ENCODE results near the gene SHC3. TPM values are rescaled to one million over a fixed set of nuclear protein-coding genes. Genes with fewer than 3 reads are reported as not detected.

Gene SHC3
- total RNA-seq, 1 donor from 2014 or later = 0.85 TPM

DNA sequence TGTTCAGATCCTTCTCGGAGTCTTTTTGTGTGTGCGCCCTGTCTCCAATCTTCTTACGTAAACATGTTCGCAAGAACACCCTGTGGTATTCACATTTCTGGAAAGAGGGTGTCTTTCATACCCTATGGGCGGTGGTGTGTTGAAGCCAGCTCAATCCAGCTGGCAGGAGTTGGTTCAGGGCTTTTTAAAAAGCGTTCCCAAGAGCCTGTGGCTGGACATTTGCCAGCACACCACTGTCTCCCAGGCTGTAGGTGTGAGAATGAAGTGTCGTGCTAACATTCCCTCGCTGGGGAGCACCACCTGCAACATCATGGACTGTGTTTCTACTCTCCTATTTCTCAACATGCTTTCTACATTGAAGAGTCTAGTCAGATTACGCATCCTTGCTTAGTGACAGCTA is 135.6 kb downstream of the SHC3 start:
- TF ChIP-seq, protein P1, sequence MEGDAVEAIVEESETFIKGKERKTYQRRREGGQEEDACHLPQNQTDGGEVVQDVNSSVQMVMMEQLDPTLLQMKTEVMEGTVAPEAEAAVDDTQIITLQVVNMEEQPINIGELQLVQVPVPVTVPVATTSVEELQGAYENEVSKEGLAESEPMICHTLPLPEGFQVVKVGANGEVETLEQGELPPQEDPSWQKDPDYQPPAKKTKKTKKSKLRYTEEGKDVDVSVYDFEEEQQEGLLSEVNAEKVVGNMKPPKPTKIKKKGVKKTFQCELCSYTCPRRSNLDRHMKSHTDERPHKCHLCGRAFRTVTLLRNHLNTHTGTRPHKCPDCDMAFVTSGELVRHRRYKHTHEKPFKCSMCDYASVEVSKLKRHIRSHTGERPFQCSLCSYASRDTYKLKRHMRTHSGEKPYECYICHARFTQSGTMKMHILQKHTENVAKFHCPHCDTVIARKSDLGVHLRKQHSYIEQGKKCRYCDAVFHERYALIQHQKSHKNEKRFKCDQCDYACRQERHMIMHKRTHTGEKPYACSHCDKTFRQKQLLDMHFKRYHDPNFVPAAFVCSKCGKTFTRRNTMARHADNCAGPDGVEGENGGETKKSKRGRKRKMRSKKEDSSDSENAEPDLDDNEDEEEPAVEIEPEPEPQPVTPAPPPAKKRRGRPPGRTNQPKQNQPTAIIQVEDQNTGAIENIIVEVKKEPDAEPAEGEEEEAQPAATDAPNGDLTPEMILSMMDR (IDR thresholded peaks at IDR 0.05) = no peak
- DNase-seq (ENCODE audit: low spot score in 2 of 2) = no peak
- Histone ChIP-seq H3K4me1 (no peaks in the 10 kb centered on the region), H3K27me3 (no peaks in the 10 kb centered on the region), H3K9me3 (no peaks in the 10 kb centered on the region), H3K27ac (no peak overlapping the region), H3K4me3 (no peak overlapping the region), H3K36me3 (no peaks in the 10 kb centered on the region)
- intact Hi-C loops (cut with DNase I) = no loop called here

GRCh38 chr9:89039664-89040063 is 139.0 kb downstream of the SHC3 start:
- DNase-seq (ENCODE audit: low spot score in 2 of 2) = no peak
- TF ChIP-seq, protein P1 (IDR thresholded peaks at IDR 0.05) = no peak

DNA sequence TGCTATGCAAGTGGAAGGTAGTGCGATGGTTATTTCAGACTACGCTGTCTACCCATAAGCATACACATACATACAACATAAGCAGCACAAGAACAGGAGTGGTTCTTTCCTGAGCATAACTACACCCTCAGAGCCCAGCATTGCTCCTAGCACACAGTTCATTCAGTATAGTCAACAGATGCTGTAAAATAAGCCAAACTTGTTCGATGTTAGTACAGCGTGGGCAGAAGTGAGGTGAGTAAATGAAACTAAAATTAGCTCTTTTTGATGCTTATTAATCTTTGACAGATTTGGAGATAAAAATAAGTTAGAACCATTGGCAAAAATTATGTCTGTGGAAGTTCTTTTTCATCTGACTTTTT is 139.5 kb downstream of the SHC3 start:
- no peak for DNase-seq (ENCODE audit: low spot score in 2 of 2)
- no peak overlapping the region for H3K27ac ChIP-seq
- TF ChIP-seq, protein P1 (IDR thresholded peaks at IDR 0.05) = no peak
- H3K36me3 ChIP-seq = no peaks in the 10 kb centered on the region
- H3K9me3 ChIP-seq = no peaks in the 10 kb centered on the region
- no peaks in the 10 kb centered on the region for H3K4me1 ChIP-seq
- H3K27me3 ChIP-seq = no peaks in the 10 kb centered on the region
- intact Hi-C loops (cut with DNase I) = no loop called here
- no peak overlapping the region for H3K4me3 ChIP-seq

More at GRCh38 chr9:89039664-89040063, 139.0 kb downstream of the SHC3 start:
- H3K4me3 ChIP-seq = no peak overlapping the region
- no peaks in the 10 kb centered on the region for H3K27me3 ChIP-seq
- no peaks in the 10 kb centered on the region for H3K9me3 ChIP-seq
- H3K36me3 ChIP-seq = no peaks in the 10 kb centered on the region
- no peak overlapping the region for H3K27ac ChIP-seq
- intact Hi-C loops (cut with DNase I) = no loop called here
- no peaks in the 10 kb centered on the region for H3K4me1 ChIP-seq

GRCh38 chr9:89038382-89039103 is 140.1 kb downstream of the SHC3 start:
- H3K4me1 ChIP-seq = no peaks in the 10 kb centered on the region
- TF ChIP-seq, protein P1 (IDR thresholded peaks at IDR 0.05) = no peak
- DNase-seq (ENCODE audit: low spot score in 2 of 2) = no peak
- H3K9me3 ChIP-seq = no peaks in the 10 kb centered on the region
- intact Hi-C loops (cut with DNase I) = no loop called here
- H3K27me3 ChIP-seq = no peaks in the 10 kb centered on the region
- no peak overlapping the region for H3K4me3 ChIP-seq
- no peak overlapping the region for H3K27ac ChIP-seq
- H3K36me3 ChIP-seq = no peaks in the 10 kb centered on the region

GRCh38 chr9:89037891-89038290 is 140.7 kb downstream of the SHC3 start:
- H3K4me1 ChIP-seq = no peaks in the 10 kb centered on the region
- no peak overlapping the region for H3K27ac ChIP-seq
- intact Hi-C loops (cut with DNase I) = no loop called here
- H3K4me3 ChIP-seq = no peak overlapping the region
- TF ChIP-seq, protein P1 (IDR thresholded peaks at IDR 0.05) = no peak
- no peaks in the 10 kb centered on the region for H3K9me3 ChIP-seq
- no peak for DNase-seq (ENCODE audit: low spot score in 2 of 2)
- H3K27me3 ChIP-seq = no peaks in the 10 kb centered on the region
- H3K36me3 ChIP-seq = no peaks in the 10 kb centered on the region

GRCh38 chr9:89037346-89037745 is 141.3 kb downstream of the SHC3 start:
- no peaks in the 10 kb centered on the region for H3K36me3 ChIP-seq
- no peaks in the 10 kb centered on the region for H3K9me3 ChIP-seq
- H3K4me3 ChIP-seq = no peak overlapping the region
- no peak overlapping the region for H3K27ac ChIP-seq
- TF ChIP-seq, protein P1 (IDR thresholded peaks at IDR 0.05) = no peak
- no peaks in the 10 kb centered on the region for H3K27me3 ChIP-seq
- intact Hi-C loops (cut with DNase I) = no loop called here
- no peaks in the 10 kb centered on the region for H3K4me1 ChIP-seq
- no peak for DNase-seq (ENCODE audit: low spot score in 2 of 2)

Measured in ascending aorta (tissue), 2 donors.